Urinary bladder (tissue), 4 donors: ENCODE results near the gene PKHD1. TPM values are rescaled to one million over a fixed set of nuclear protein-coding genes. Genes with fewer than 3 reads are reported as not detected.

Experiments
- DNase-seq: peaks from one replicate; pipeline ENCODE4 v3.0.0-alpha.2; 2015; ENCODE audit errors: extremely low spot score
- H3K27ac ChIP-seq: one replicate; pipeline ENCODE4 v1.5.1; 2013; ENCODE audit warnings: low read depth, mild to moderate bottlenecking, moderate library complexity
- H3K36me3 ChIP-seq: one replicate; pipeline ENCODE4 v1.6.1; 2013; ENCODE audit warnings: mild to moderate bottlenecking, moderate library complexity; ENCODE audit not compliant: insufficient read depth
- H3K4me1 ChIP-seq: one replicate; pipeline ENCODE4 v1.6.1; 2013; ENCODE audit warnings: mild to moderate bottlenecking, moderate library complexity; ENCODE audit not compliant: insufficient read depth
- H3K4me3 ChIP-seq: one replicate; pipeline ENCODE4 v1.5.1; 2013; ENCODE audit warnings: low read depth, low read length
- WGBS: extraction: QIAGEN DNeasy Blood & Tissue Kit; methylation state at CpG from one replicate; pipeline ENCODE4 v1.1.7; 2013; 5-methylcytosine and 5-hydroxymethylcytosine counted together
- polyA plus RNA-seq: library from polyadenylated mRNA; stranded (reverse); fragments of 200-250 nt; gene quantifications from one replicate; pipeline ENCODE4 v1.2.3, GENCODE V29; 2013
- total RNA-seq: library from RNA; depleted of rRNA; stranded (reverse); fragments of >200 nt; gene quantifications from one replicate; pipeline ENCODE4 v1.2.3, GENCODE V29; 2014
- donor health status: healthy with polysubstance abuse.
- donor health status: healthy.

Gene PKHD1
- total and polyA plus RNA-seq, 2 donors: 0.29 to 3.6 TPM

- H3K27ac ChIP-seq: no peak overlapping the region
- no peaks in the 10 kb centered on the region for H3K4me1 ChIP-seq
- 80% methylated on average over 2 of the region's 2 CpGs for WGBS
- no peak overlapping the region for H3K4me3 ChIP-seq
- no peaks in the 10 kb centered on the region for H3K36me3 ChIP-seq
- no peak for DNase-seq
Measured at GRCh38 chr6:51706086-51706485, 381.3 kb downstream of the PKHD1 start.

- no peak overlapping the region for H3K4me3 ChIP-seq
- DNase-seq: no peak
- H3K27ac ChIP-seq: no peak overlapping the region
- 84% methylated on average over 1 of the region's 1 CpG for WGBS
- H3K4me1 ChIP-seq: no peaks in the 10 kb centered on the region
- no peaks in the 10 kb centered on the region for H3K36me3 ChIP-seq
Measured at GRCh38 chr6:51704932-51705540, 382.4 kb downstream of the PKHD1 start.

GRCh38 chr6:51702851-51703250, 384.6 kb downstream of the PKHD1 start:
- Histone ChIP-seq H3K27ac (no peak overlapping the region), H3K36me3 (no peaks in the 10 kb centered on the region), H3K4me1 (no peaks in the 10 kb centered on the region), H3K4me3 (no peak overlapping the region)
- 43% methylated on average over 2 of the region's 2 CpGs for WGBS
- DNase-seq: no peak

GRCh38 chr6:51684603-51685002, 402.8 kb downstream of the PKHD1 start:
- no peaks in the 10 kb centered on the region for H3K36me3 ChIP-seq
- H3K27ac ChIP-seq: no peak overlapping the region
- DNase-seq: no peak
- no peak overlapping the region for H3K4me3 ChIP-seq
- H3K4me1 ChIP-seq: no peaks in the 10 kb centered on the region

- H3K4me1 ChIP-seq: no peaks in the 10 kb centered on the region
- no peak overlapping the region for H3K4me3 ChIP-seq
- WGBS: 90% methylated on average over 1 of the region's 1 CpG
- DNase-seq: no peak
- no peak overlapping the region for H3K27ac ChIP-seq
- no peaks in the 10 kb centered on the region for H3K36me3 ChIP-seq
Measured at GRCh38 chr6:51684038-51684437, 403.4 kb downstream of the PKHD1 start.

GRCh38 chr6:51678905-51679620, 408.4 kb downstream of the PKHD1 start:
- WGBS: 35% methylated on average over 5 of the region's 5 CpGs

GRCh38 chr6:51678274-51678673, 409.1 kb downstream of the PKHD1 start:
- no peaks in the 10 kb centered on the region for H3K4me1 ChIP-seq
- no peaks in the 10 kb centered on the region for H3K36me3 ChIP-seq
- WGBS: 60% methylated on average over 1 of the region's 1 CpG
- no peak overlapping the region for H3K27ac ChIP-seq
- DNase-seq: no peak
- H3K4me3 ChIP-seq: no peak overlapping the region

More at GRCh38 chr6:51678905-51679620, 408.4 kb downstream of the PKHD1 start:
- no peak for DNase-seq
- Histone ChIP-seq H3K36me3 (no peaks in the 10 kb centered on the region), H3K4me1 (no peaks in the 10 kb centered on the region), H3K27ac (no peak overlapping the region), H3K4me3 (no peak overlapping the region)

GRCh38 chr6:51675922-51676275, 411.5 kb downstream of the PKHD1 start:
- Histone ChIP-seq H3K27ac (no peak overlapping the region), H3K4me3 (no peak overlapping the region), H3K36me3 (no peaks in the 10 kb centered on the region), H3K4me1 (no peaks in the 10 kb centered on the region)
- WGBS: 61% methylated on average over 4 of the region's 4 CpGs
- DNase-seq: no peak

- Histone ChIP-seq H3K27ac (no peak overlapping the region), H3K4me3 (no peak overlapping the region), H3K4me1 (no peaks in the 10 kb centered on the region), H3K36me3 (no peaks in the 10 kb centered on the region)
- DNase-seq: no peak
- WGBS: 51% methylated on average over 9 of the region's 9 CpGs
Measured at GRCh38 chr6:51675020-51675921, 412.1 kb downstream of the PKHD1 start.

GRCh38 chr6:51663525-51663924, 423.9 kb downstream of the PKHD1 start:
- H3K27ac ChIP-seq: no peak overlapping the region
- H3K4me1 ChIP-seq: no peaks in the 10 kb centered on the region
- H3K4me3 ChIP-seq: no peak overlapping the region
- DNase-seq: no peak
- H3K36me3 ChIP-seq: no peaks in the 10 kb centered on the region

GRCh38 chr6:51660767-51661166, 426.6 kb downstream of the PKHD1 start:
- H3K36me3 ChIP-seq: no peaks in the 10 kb centered on the region
- 71% methylated on average over 3 of the region's 3 CpGs for WGBS
- H3K4me3 ChIP-seq: no peak overlapping the region
- no peak overlapping the region for H3K27ac ChIP-seq
- no peaks in the 10 kb centered on the region for H3K4me1 ChIP-seq
- no peak for DNase-seq

GRCh38 chr6:51657491-51657890, 429.9 kb downstream of the PKHD1 start:
- Histone ChIP-seq H3K27ac (no peak overlapping the region), H3K4me3 (no peak overlapping the region), H3K4me1 (no peaks in the 10 kb centered on the region), H3K36me3 (no peaks in the 10 kb centered on the region)
- WGBS: 82% methylated on average over 3 of the region's 3 CpGs
- DNase-seq: no peak

GRCh38 chr6:51655517-51655916, 431.9 kb downstream of the PKHD1 start:
- H3K27ac ChIP-seq: no peak overlapping the region
- no peak overlapping the region for H3K4me3 ChIP-seq
- H3K36me3 ChIP-seq: no peaks in the 10 kb centered on the region
- DNase-seq: no peak
- no peaks in the 10 kb centered on the region for H3K4me1 ChIP-seq

GRCh38 chr6:51654647-51655046, 432.8 kb downstream of the PKHD1 start:
- no peaks in the 10 kb centered on the region for H3K4me1 ChIP-seq
- H3K4me3 ChIP-seq: no peak overlapping the region
- no peaks in the 10 kb centered on the region for H3K36me3 ChIP-seq
- 60% methylated on average over 5 of the region's 5 CpGs for WGBS
- H3K27ac ChIP-seq: no peak overlapping the region
- DNase-seq: no peak
